ENCODE data around the gene CTNND2.

DNA sequence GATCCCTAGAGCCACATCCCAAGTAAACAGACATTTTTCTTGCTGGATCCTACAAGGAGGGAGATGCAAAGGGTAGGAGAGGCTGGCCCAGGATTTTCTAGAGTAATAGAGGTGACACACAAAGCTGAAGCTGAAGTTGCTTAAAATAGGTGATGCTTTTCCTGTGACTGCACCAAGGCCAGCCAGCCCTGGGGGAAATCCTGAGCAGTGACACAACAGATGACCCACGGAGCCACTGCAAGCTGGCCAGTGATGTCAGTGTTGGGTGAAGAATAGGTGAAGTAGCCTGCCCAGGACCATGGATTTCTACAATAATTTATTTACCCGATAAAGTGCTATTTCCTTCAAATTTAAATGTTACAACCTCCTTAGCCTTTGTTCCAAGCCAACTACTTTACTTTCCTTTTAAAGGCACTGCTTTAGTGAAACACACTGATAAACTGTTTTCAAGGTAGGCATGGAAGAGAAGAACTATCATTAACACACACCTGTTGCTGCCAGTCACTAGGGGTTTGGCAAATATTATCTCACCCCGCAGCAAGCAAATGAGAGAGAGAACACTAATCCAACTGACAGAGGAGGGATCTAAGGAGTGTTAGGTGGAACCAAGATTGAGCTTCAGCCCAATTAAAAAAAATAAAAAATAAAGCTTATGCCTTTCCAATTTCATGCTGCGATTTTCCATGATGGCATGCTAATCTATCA, 123.5 kb downstream of the CTNND2 start:
- TF ChIP-seq, protein P1, sequence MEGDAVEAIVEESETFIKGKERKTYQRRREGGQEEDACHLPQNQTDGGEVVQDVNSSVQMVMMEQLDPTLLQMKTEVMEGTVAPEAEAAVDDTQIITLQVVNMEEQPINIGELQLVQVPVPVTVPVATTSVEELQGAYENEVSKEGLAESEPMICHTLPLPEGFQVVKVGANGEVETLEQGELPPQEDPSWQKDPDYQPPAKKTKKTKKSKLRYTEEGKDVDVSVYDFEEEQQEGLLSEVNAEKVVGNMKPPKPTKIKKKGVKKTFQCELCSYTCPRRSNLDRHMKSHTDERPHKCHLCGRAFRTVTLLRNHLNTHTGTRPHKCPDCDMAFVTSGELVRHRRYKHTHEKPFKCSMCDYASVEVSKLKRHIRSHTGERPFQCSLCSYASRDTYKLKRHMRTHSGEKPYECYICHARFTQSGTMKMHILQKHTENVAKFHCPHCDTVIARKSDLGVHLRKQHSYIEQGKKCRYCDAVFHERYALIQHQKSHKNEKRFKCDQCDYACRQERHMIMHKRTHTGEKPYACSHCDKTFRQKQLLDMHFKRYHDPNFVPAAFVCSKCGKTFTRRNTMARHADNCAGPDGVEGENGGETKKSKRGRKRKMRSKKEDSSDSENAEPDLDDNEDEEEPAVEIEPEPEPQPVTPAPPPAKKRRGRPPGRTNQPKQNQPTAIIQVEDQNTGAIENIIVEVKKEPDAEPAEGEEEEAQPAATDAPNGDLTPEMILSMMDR (conservative IDR thresholded peaks at IDR 0.05; ENCODE audit: low read depth, low read length) = no peak
- TF ChIP-seq EZH2 (IDR thresholded peaks at IDR 0.05; ENCODE audit: borderline replicate concordance, low read depth, low read length, poor library complexity, severe bottlenecking) = no peak

All from A673 (cell line).